Heart right ventricle (tissue), 16 donors: ENCODE measurements around the gene NIPBL. TPM values are rescaled to one million over a fixed set of nuclear protein-coding genes. Genes with fewer than 3 reads are reported as not detected.
"Not testable (repeated sequence)": the region's sequence is repeated elsewhere in the genome, so short reads cannot be mapped to it uniquely, and the experiment has no call there.

Experiments used
- ATAC-seq, 8 donors: fragments of 200-7000 bp; cut with Tn5 transposase; one replicate each; pipeline ENCODE4 v1.9.1; 2020; ENCODE audit warnings: mild to moderate bottlenecking in 8 of 8, moderate library complexity in 8 of 8, moderate number of reproducible peaks in 1 of 8
- DNase-seq, 2 donors: peaks; one replicate each; pipeline ENCODE4 v3.0.0-alpha.2; 2020
- H3K27ac ChIP-seq, 10 donors: fragments of 200-600 bp; sonication (generic) in 2 of 10; one replicate each; pipeline versions ENCODE4 v1.5.0 to v1.8.0; 2020 to 2022; ENCODE audit warnings: mild to moderate bottlenecking in 3 of 10
- H3K27me3 ChIP-seq, 7 donors: fragments of 200-600 bp; one replicate each; pipeline ENCODE4 v1.8.0; 2021 to 2022; ENCODE audit warnings: mild to moderate bottlenecking in 2 of 7
- H3K36me3 ChIP-seq, 9 donors: fragments of 200-600 bp; sonication (generic) in 1 of 9; one replicate each; pipeline versions ENCODE4 v1.5.0 to v1.8.0; 2020 to 2022; ENCODE audit warnings: mild to moderate bottlenecking in 2 of 9
- H3K4me1 ChIP-seq, 9 donors: fragments of 200-600 bp; sonication (generic) in 1 of 9; one replicate each; pipeline versions ENCODE4 v1.5.0 to v1.8.0; 2020 to 2022; ENCODE audit warnings: mild to moderate bottlenecking in 4 of 9
- H3K4me3 ChIP-seq, 10 donors: fragments of 200-600 bp; sonication (generic) in 2 of 10; one replicate each; pipeline versions ENCODE4 v1.5.0 to v1.8.0; 2020 to 2022; ENCODE audit warnings: mild to moderate bottlenecking in 7 of 10, moderate library complexity in 2 of 10
- H3K9me3 ChIP-seq, 11 donors: fragments of 200-600 bp in 10 of 11; sonication (generic) in 2 of 11; one replicate each; pipeline versions ENCODE4 v1.5.0 to v1.8.0; 2013 to 2022; ENCODE audit warnings: mild to moderate bottlenecking in 2 of 11, control low read depth in 1 of 11, moderate library complexity in 1 of 11
- CTCF ChIP-seq, 9 donors: fragments of 200-600 bp; sonication (generic) in 2 of 9; IDR thresholded peaks; one replicate each; pipeline versions ENCODE4 v1.5.0 to v1.8.0; 2021 to 2022; ENCODE audit warnings: antibody characterized with exemption in 9 of 9, mild to moderate bottlenecking in 5 of 9, moderate library complexity in 1 of 9
- WGBS, 2 donors: extraction: QIAGEN DNeasy Blood & Tissue Kit; methylation state at CpG; one replicate each; pipeline ENCODE4 v1.1.7; 2013; ENCODE audit warnings: inconsistent platforms in 1 of 2; 5-methylcytosine and 5-hydroxymethylcytosine counted together
- intact Hi-C, 10 donors: fragments of 100-400 bp; cut with DNase I; formaldehyde crosslinking; loops; one replicate each; pipeline versions ENCODE4 v1.11.1 to v1.14.2; 2022
- polyA plus RNA-seq, 2 donors: library from polyadenylated mRNA; stranded (reverse); fragments of 200-250 nt; gene quantifications; one replicate each; pipeline ENCODE4 v1.2.3, GENCODE V29; 2013
- total RNA-seq, 10 donors: library from RNA; stranded (reverse); fragmentation: NEBNext Ultra II Directional in 3 of 10; extraction: Animal tissue kit (Norgen Biotek cat#: 25700) in 3 of 10; gene quantifications; one replicate each; pipeline versions ENCODE4 v1.2.1 to v1.2.4, GENCODE V29; 2021 to 2023
- donor health status: Arrhythmogenic right ventricular cardiomyopathy.
- donor health status: ischemic (EF 13 %, LVEDD 7.1; RV severe dilation, severe dysfunction).
- donor health status: healthy with polysubstance abuse.
- donor health status: DM: no; HTN: yes; CAD: no.
- donor health status: DM: no; HTN: no; CAD: no.
- donor health status: ischemic (EF 25% LVEDD 6.9; RV normal size, moderate dysfunction).
- donor health status: ischemic (EF 25% LVEDD 5.7; RV mildly dilated, moderate dysfunction).
- donor health status: healthy.
- donor health status: DM: yes; HTN: yes; CAD: no.
- donor health status: Ischemic cardiomyopathy.
- donor health status: ischemic (EF 35%, LVEDD 5.7; RV mildly dilated, moderate dysfunction).
- donor health status: nonischemic (EF 11% LVEDD 7.7; RV severe dilation, severe dysfunction).
- donor health status: DM: yes; HTN: yes; CAD: no.
- donor health status: PGD.
- donor health status: ischemic (EF 29% LVEDD 5.4; RV normal size, mild dysfunction).
- donor health status: nonischemic (EF 23%, LVEDD 6.1; RV moderate dilation, normal function).

Gene NIPBL
- total and polyA plus RNA-seq, 12 donors, result 9.9 to 52.3 (median 43.3) TPM

GRCh38 chr5:36896476-36896875 is 19.9 kb downstream of the NIPBL start:
- no peak overlapping the region for H3K4me3 ChIP-seq
- no peaks in the 10 kb centered on the region for H3K27me3 ChIP-seq
- peaks cover 0 to 6% (median 0%) of the 10 kb centered on the region in 11 donors for H3K9me3 ChIP-seq
- H3K4me1 ChIP-seq, result peaks cover 0 to 68% (median 51%) of the 10 kb centered on the region in 9 donors
- ATAC-seq, result no peak
- TF ChIP-seq CTCF (IDR thresholded peaks at IDR 0.05), result no peak
- H3K36me3 ChIP-seq, result no peaks in the 10 kb centered on the region
- no peak overlapping the region for H3K27ac ChIP-seq
- WGBS, 2 donors, result 92 to 96% methylated on average over 8 of the region's 8 CpGs
- no peak for DNase-seq
- intact Hi-C loops, result loop anchor here in 1 of 10 donors (5.0 kb wide), 1 partner anchor 36 kb away; no protein-coding TSS in a partner anchor

GRCh38 chr5:36897616-36898015 is 21.0 kb downstream of the NIPBL start:
- intact Hi-C loops, result loop anchor here in 1 of 10 donors (5.0 kb wide), 1 partner anchor 35 kb away; no protein-coding TSS in a partner anchor
- TF ChIP-seq CTCF (IDR thresholded peaks at IDR 0.05), result no peak
- ATAC-seq, result peak in 2 of 8 donors; percentile 31 to 39
- no peaks in the 10 kb centered on the region for H3K27me3 ChIP-seq
- peaks cover 0 to 18% (median 3%) of the 10 kb centered on the region in 11 donors for H3K9me3 ChIP-seq
- peaks cover 0 to 68% (median 51%) of the 10 kb centered on the region in 9 donors for H3K4me1 ChIP-seq
- no peak for DNase-seq
- no peak overlapping the region for H3K27ac ChIP-seq
- 60 to 76% methylated on average over 1 of the region's 1 CpG for WGBS, 2 donors
- H3K4me3 ChIP-seq, result no peak overlapping the region
- H3K36me3 ChIP-seq, result no peaks in the 10 kb centered on the region

- 70 to 83% methylated on average over 1 of the region's 1 CpG for WGBS, 2 donors
- Histone ChIP-seq H3K27me3 (no peaks in the 10 kb centered on the region), H3K9me3 (peaks cover 0 to 24% (median 3%) of the 10 kb centered on the region in 11 donors), H3K27ac (no peak overlapping the region), H3K36me3 (no peaks in the 10 kb centered on the region), H3K4me3 (no peak overlapping the region), H3K4me1 (peaks cover 0 to 65% (median 46%) of the 10 kb centered on the region in 9 donors)
- intact Hi-C loops, result loop anchor here in 1 of 10 donors (5.0 kb wide), 1 partner anchor 32 kb away; no protein-coding TSS in a partner anchor
- TF ChIP-seq CTCF (IDR thresholded peaks at IDR 0.05), result no peak
- ATAC-seq (peak in 1 of 8 donors; percentile 40), DNase-seq (no peak)
Observed at GRCh38 chr5:36899860-36900259, 23.3 kb downstream of the NIPBL start.

- DNase-seq (no peak), ATAC-seq (peak in 1 of 8 donors; percentile 35)
- H3K27ac ChIP-seq, result no peak overlapping the region
- peaks cover 0 to 24% (median 3%) of the 10 kb centered on the region in 11 donors for H3K9me3 ChIP-seq
- H3K4me3 ChIP-seq, result no peak overlapping the region
- peaks cover 0 to 61% (median 44%) of the 10 kb centered on the region in 9 donors for H3K4me1 ChIP-seq
- intact Hi-C loops, result no loop called here
- TF ChIP-seq CTCF (IDR thresholded peaks at IDR 0.05), result no peak
- H3K27me3 ChIP-seq, result no peaks in the 10 kb centered on the region
- H3K36me3 ChIP-seq, result no peaks in the 10 kb centered on the region
- 55 to 56% methylated on average over 2 of the region's 2 CpGs for WGBS, 2 donors
Observed at GRCh38 chr5:36900283-36900682, 23.7 kb downstream of the NIPBL start.

- H3K4me3 ChIP-seq, H3K27ac ChIP-seq, H3K27me3 ChIP-seq, H3K36me3 ChIP-seq, intact Hi-C loops, DNase-seq, ATAC-seq: not testable (repeated sequence)
- Histone ChIP-seq H3K4me1 (peaks cover 0 to 56% (median 39%) of the 10 kb centered on the region in 9 donors), H3K9me3 (peaks cover 0 to 24% (median 3%) of the 10 kb centered on the region in 11 donors)
Observed at GRCh38 chr5:36901077-36901476, 24.5 kb downstream of the NIPBL start.
